ENCODE measurements around the gene HOOK1. TPM values are rescaled to one million over a fixed set of nuclear protein-coding genes. Genes with fewer than 3 reads are reported as not detected.

HOOK1 gene
- total RNA-seq, 4 donors from 2014 or later = 0.40 to 2.0 (median 0.47) TPM; not detected in 1

GRCh38 chr1:59924653-59925052 lies 109.9 kb downstream of the HOOK1 start:
- no peak for ATAC-seq
- Histone ChIP-seq H3K4me1 (peaks cover 0 to 15% (median 3%) of the 10 kb centered on the region in 3 donors), H3K27me3 (peaks cover 41% of the 10 kb centered on the region), H3K4me3 (no peak overlapping the region), H3K9me3 (peaks cover 0 to 26% (median 0%) of the 10 kb centered on the region in 3 donors), H3K36me3 (no peaks in the 10 kb centered on the region), H3K27ac (no peak overlapping the region)
- TF ChIP-seq EP300 (IDR thresholded peaks at IDR 0.05) (no peak), POLR2A (IDR thresholded peaks at IDR 0.05) (no peak), POLR2AphosphoS5 (IDR thresholded peaks at IDR 0.05) (no peak)
- TF ChIP-seq, protein P1, sequence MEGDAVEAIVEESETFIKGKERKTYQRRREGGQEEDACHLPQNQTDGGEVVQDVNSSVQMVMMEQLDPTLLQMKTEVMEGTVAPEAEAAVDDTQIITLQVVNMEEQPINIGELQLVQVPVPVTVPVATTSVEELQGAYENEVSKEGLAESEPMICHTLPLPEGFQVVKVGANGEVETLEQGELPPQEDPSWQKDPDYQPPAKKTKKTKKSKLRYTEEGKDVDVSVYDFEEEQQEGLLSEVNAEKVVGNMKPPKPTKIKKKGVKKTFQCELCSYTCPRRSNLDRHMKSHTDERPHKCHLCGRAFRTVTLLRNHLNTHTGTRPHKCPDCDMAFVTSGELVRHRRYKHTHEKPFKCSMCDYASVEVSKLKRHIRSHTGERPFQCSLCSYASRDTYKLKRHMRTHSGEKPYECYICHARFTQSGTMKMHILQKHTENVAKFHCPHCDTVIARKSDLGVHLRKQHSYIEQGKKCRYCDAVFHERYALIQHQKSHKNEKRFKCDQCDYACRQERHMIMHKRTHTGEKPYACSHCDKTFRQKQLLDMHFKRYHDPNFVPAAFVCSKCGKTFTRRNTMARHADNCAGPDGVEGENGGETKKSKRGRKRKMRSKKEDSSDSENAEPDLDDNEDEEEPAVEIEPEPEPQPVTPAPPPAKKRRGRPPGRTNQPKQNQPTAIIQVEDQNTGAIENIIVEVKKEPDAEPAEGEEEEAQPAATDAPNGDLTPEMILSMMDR (IDR thresholded peaks at IDR 0.05) = no peak

Other genes with a start within 250 kb of the HOOK1 start
- 1 to 10 TPM in 1 of 4 donors, under 1 TPM in 2, not detected in 1; 0.31 to 3.9 (median 0.35) TPM for gene CYP2J2, start 111.8 kb downstream of the HOOK1 start, total RNA-seq

All from gastroesophageal sphincter (tissue), 4 donors.